ENCODE data around the gene APOE. TPM values are rescaled to one million over a fixed set of nuclear protein-coding genes. Genes with fewer than 3 reads are reported as not detected.

APOE gene
- total and polyA plus RNA-seq, 2 of the 13 experiments (the other 11 are each of a cell fraction or from before 2014, with no cell fraction given), result 1,328 to 1,470 TPM

DNA sequence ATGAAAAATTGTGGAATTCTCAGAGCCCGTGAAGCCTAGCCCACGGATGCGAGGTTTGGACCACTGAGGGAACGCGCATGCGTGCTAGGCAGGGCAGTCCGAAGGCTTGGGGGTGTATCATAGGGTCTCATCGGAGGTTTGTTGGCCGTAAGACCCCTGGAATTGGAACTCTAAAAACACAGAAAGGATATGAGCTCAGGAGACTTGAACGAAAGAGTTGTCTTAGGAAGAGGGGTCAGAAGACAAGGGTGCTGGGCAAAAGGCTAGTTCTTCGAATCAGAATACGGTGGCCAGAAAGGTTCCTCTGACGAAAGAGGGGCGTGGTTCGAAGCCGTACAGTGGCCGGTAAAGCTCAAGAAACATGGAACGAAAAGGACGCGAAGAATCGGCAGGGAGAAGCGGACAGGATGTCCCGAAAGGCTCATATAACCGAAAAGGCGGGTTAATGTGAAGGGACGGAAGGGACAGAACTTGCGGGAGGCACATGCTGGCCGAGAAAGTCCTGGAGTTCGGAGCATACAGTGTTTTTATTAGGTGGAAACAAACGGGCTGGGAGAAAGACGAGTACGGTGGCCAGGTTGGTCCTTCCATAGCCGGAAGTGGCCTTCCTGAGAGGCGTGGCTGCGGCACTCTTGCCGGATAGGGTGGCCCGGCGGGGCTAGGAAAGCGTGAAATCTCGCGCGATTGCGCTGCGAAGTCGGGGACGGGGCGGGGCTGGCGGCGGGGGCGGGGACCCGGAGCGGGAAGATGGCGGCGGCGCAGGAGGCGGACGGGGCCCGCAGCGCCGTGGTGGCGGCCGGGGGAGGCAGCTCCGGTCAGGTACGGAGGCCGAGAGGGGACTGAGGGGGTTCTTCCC is 49.3 kb downstream of the APOE start, which contains the start of gene CLPTM1 (continued):
- peak; percentile 76 for TF ChIP-seq REPIN1 (CRISPR knock-in tag; IDR thresholded peaks at IDR 0.05; ENCODE audit: borderline replicate concordance, low read depth)
- no peak for TF ChIP-seq CC2D1A (CRISPR knock-in tag; IDR thresholded peaks at IDR 0.05)
- peak; percentile 92 for TF ChIP-seq PHF20 (CRISPR knock-in tag; IDR thresholded peaks at IDR 0.05)
- TF ChIP-seq, protein P1, sequence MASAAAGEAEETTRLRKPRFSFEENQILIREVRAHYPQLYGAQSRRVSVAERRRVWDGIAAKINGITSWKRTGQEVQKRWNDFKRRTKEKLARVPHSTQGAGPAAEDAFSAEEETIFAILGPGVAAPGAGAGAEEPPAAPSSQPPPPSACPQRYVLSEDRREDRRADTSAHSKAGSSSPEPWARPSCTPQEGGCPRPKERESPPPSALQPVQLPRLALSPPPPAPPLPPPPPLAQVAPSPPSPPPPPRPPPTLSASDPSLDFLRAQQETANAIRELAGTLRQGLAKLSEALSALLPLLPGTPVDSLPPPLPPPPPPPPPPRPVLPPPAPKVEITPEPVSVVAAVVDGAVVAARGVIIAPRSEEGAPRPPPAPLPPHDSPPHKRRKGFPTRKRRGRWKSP (CRISPR knock-in tag; IDR thresholded peaks at IDR 0.05), result no peak
- TF ChIP-seq ZNF740 (CRISPR knock-in tag; IDR thresholded peaks at IDR 0.05), result no peak
- TF ChIP-seq ZNF432 (CRISPR knock-in tag; IDR thresholded peaks at IDR 0.05; ENCODE audit: borderline replicate concordance), result no peak
- TF ChIP-seq SIX1 (CRISPR knock-in tag; IDR thresholded peaks at IDR 0.05; ENCODE audit: borderline replicate concordance), result no peak
- no peak for TF ChIP-seq RBM39 (IDR thresholded peaks at IDR 0.05; ENCODE audit: low read depth, low read length, poor library complexity, severe bottlenecking)
- TF ChIP-seq RXRA (CRISPR knock-in tag; IDR thresholded peaks at IDR 0.05), result no peak
- TF ChIP-seq, protein P2, sequence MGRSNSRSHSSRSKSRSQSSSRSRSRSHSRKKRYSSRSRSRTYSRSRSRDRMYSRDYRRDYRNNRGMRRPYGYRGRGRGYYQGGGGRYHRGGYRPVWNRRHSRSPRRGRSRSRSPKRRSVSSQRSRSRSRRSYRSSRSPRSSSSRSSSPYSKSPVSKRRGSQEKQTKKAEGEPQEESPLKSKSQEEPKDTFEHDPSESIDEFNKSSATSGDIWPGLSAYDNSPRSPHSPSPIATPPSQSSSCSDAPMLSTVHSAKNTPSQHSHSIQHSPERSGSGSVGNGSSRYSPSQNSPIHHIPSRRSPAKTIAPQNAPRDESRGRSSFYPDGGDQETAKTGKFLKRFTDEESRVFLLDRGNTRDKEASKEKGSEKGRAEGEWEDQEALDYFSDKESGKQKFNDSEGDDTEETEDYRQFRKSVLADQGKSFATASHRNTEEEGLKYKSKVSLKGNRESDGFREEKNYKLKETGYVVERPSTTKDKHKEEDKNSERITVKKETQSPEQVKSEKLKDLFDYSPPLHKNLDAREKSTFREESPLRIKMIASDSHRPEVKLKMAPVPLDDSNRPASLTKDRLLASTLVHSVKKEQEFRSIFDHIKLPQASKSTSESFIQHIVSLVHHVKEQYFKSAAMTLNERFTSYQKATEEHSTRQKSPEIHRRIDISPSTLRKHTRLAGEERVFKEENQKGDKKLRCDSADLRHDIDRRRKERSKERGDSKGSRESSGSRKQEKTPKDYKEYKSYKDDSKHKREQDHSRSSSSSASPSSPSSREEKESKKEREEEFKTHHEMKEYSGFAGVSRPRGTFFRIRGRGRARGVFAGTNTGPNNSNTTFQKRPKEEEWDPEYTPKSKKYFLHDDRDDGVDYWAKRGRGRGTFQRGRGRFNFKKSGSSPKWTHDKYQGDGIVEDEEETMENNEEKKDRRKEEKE (IDR thresholded peaks at IDR 0.05), result no peak
- TF ChIP-seq HNF1A (IDR thresholded peaks at IDR 0.05; ENCODE audit: low read depth), result peak; percentile 10; the same call in 1 of the 2 replicates
- no peak for TF ChIP-seq HNF1A (CRISPR knock-in tag; IDR thresholded peaks at IDR 0.05; ENCODE audit: borderline replicate concordance)
- no peak for TF ChIP-seq ZNF766 (CRISPR knock-in tag; IDR thresholded peaks at IDR 0.05; ENCODE audit: borderline replicate concordance)
- peak; percentile 15; the same call in 1 of the 2 replicates for TF ChIP-seq RFX5 (IDR thresholded peaks at IDR 0.05; ENCODE audit: low read depth, low read length)
- 0 out of 2 replicates have a peak, but pooled peaks have one; percentile 5 for TF ChIP-seq RARA (CRISPR knock-in tag; IDR thresholded peaks at IDR 0.05)
- TF ChIP-seq ZBTB3 (CRISPR knock-in tag; IDR thresholded peaks at IDR 0.05; ENCODE audit: borderline replicate concordance, low read depth), result 0 out of 2 replicates have a peak, but pooled peaks have one; percentile 18
- peak; percentile 62; the same call in 1 of the 2 replicates for TF ChIP-seq MYC (CRISPR knock-in tag; IDR thresholded peaks at IDR 0.05; ENCODE audit: borderline replicate concordance)
- TF ChIP-seq ZNF776 (CRISPR knock-in tag; IDR thresholded peaks at IDR 0.05), result no peak
- TF ChIP-seq, protein P3, sequence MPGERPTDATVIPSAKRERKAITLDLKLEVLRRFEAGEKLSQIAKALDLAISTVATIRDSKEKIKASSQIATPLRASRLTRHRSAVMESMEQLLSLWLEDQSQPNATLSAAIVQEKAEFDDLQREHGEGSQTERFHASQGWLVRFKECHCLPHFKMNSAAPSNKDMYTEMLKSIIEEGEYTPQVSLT (CRISPR knock-in tag; IDR thresholded peaks at IDR 0.05; ENCODE audit: borderline replicate concordance, low read depth), result no peak

Measured in HepG2 (cell line).